Thoracic aorta (tissue), 2 donors: ENCODE results near the gene BTG3. TPM values are rescaled to one million over a fixed set of nuclear protein-coding genes. Genes with fewer than 3 reads are reported as not detected.

Experiments used
- ATAC-seq: fragments of 150-250 bp; one replicate; pipeline ENCODE4 v1.8.0; 2017; ENCODE audit warnings: low read depth; ENCODE audit not compliant: insufficient number of reproducible peaks, low FRiP score
- DNase-seq: peaks from one replicate; pipeline ENCODE4 v3.0.0-alpha.2; 2020; ENCODE audit warnings: low spot score
- H3K27ac ChIP-seq, 2 donors: fragments of 200-600 bp; sonication (generic); 1 replicate in 1 of 2; 2 replicates in 1 of 2; pipeline ENCODE4 v1.5.1; 2016; ENCODE audit warnings: mild to moderate bottlenecking in 2 of 2, moderate library complexity in 2 of 2
- H3K27me3 ChIP-seq: fragments of 200-600 bp; sonication (generic); replicated peaks from 2 replicates; pipeline ENCODE4 v1.6.0; 2016; ENCODE audit warnings: mild to moderate bottlenecking; ENCODE audit not compliant: insufficient read depth
- H3K36me3 ChIP-seq: fragments of 200-600 bp; sonication (generic); one replicate; pipeline ENCODE4 v1.5.1; 2016
- H3K4me1 ChIP-seq, 2 donors: fragments of 200-600 bp; sonication (generic); 1 replicate in 1 of 2; 2 replicates in 1 of 2; pipeline versions ENCODE4 v1.5.1 to v1.6.0; 2016; ENCODE audit warnings: low read depth in 2 of 2, mild to moderate bottlenecking in 1 of 2; ENCODE audit not compliant: control insufficient read depth in 1 of 2
- H3K4me3 ChIP-seq: fragments of 200-600 bp; sonication (generic); 2 replicates; pipeline ENCODE4 v1.5.1; 2016; ENCODE audit warnings: mild to moderate bottlenecking
- H3K9me3 ChIP-seq: fragments of 200-600 bp; sonication (generic); 2 replicates; pipeline ENCODE4 v1.5.1; 2016
- CTCF ChIP-seq: fragments of 200-600 bp; sonication (generic); IDR thresholded peaks from one replicate; pipeline ENCODE4 v1.5.1; 2019; ENCODE audit warnings: antibody characterized with exemption
- total RNA-seq, 2 donors: library from RNA; depleted of rRNA; stranded (reverse); fragments of >200 nt; gene quantifications; one replicate each; pipeline versions ENCODE4 v1.1.0 to v1.2.3, GENCODE V29; 2016

The BTG3 gene
- total RNA-seq, 2 donors from 2014 or later, result 31.4 to 39.3 TPM

DNA sequence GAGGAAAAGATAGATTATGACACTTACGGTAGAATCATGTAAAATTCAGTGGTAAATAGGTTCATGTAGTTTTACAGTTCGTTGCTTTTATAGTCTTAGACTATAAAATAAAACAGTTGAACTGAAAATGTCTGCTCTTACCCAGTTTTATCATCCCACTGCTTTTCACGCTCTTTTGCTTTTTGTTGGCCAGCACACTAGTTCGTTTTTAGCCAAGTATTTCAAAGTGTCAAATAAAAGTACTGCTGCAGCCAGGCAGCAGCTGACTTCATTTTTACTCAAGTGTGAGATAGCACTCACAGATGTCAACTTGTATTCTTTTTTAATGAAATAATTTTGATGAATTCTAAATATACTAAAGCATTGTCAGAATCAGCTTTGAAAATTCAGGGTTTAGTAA, 18.5 kb upstream of the BTG3 start:
- no peak overlapping the region for H3K27ac ChIP-seq
- no peak for ATAC-seq

GRCh38 chr21:17622018-17622417, 9.3 kb upstream of the BTG3 start:
- no peaks in the 10 kb centered on the region for H3K9me3 ChIP-seq
- TF ChIP-seq CTCF, result no peak
- no peak overlapping the region for H3K27ac ChIP-seq
- no peaks in the 10 kb centered on the region for H3K27me3 ChIP-seq
- DNase-seq, result no peak
- ATAC-seq, result no peak
- no peak overlapping the region for H3K4me3 ChIP-seq
- no peaks in the 10 kb centered on the region for H3K4me1 ChIP-seq
- no peaks in the 10 kb centered on the region for H3K36me3 ChIP-seq

More for the DNA sequence above, 18.5 kb upstream of the BTG3 start:
- no peak for DNase-seq
- Histone ChIP-seq H3K27me3 (no peaks in the 10 kb centered on the region), H3K9me3 (no peaks in the 10 kb centered on the region), H3K4me1 (no peaks in the 10 kb centered on the region), H3K36me3 (no peaks in the 10 kb centered on the region), H3K4me3 (no peak overlapping the region)
- TF ChIP-seq CTCF, result no peak

- Histone ChIP-seq H3K4me3 (no peak overlapping the region), H3K27ac (no peak overlapping the region), H3K36me3 (no peaks in the 10 kb centered on the region), H3K27me3 (no peaks in the 10 kb centered on the region), H3K4me1 (no peaks in the 10 kb centered on the region), H3K9me3 (no peaks in the 10 kb centered on the region)
- DNase-seq (no peak), ATAC-seq (no peak)
- no peak for TF ChIP-seq CTCF
Observed at GRCh38 chr21:17616831-17617230, 4.1 kb upstream of the BTG3 start.

GRCh38 chr21:17613242-17613676, 558 bp upstream of the BTG3 start:
- DNase-seq, result peak; percentile 14
- peaks cover 5 to 9% of the 10 kb centered on the region in 2 donors for H3K4me1 ChIP-seq

GRCh38 chr21:17612023-17612564, 607 bp downstream of the BTG3 start:
- no peak for DNase-seq
- ATAC-seq, result peak; percentile 10
- no peaks in the 10 kb centered on the region for H3K36me3 ChIP-seq
- no peaks in the 10 kb centered on the region for H3K27me3 ChIP-seq
- TF ChIP-seq CTCF, result no peak
- H3K27ac ChIP-seq, result peak overlapping the region; percentile 89 to 91
- H3K4me3 ChIP-seq, result peak overlapping the region; percentile 91
- no peaks in the 10 kb centered on the region for H3K9me3 ChIP-seq
- H3K4me1 ChIP-seq, result peaks cover 5 to 18% of the 10 kb centered on the region in 2 donors

More at GRCh38 chr21:17613242-17613676, 558 bp upstream of the BTG3 start:
- H3K36me3 ChIP-seq, result no peaks in the 10 kb centered on the region
- no peaks in the 10 kb centered on the region for H3K27me3 ChIP-seq
- no peak for TF ChIP-seq CTCF
- ATAC-seq, result no peak
- H3K27ac ChIP-seq, result peak overlapping the region; percentile 89 to 91
- H3K9me3 ChIP-seq, result no peaks in the 10 kb centered on the region
- H3K4me3 ChIP-seq, result peak overlapping the region; percentile 91
